ENCODE measurements around the gene NHLRC2.

GRCh38 chr10:113937756-113938155 lies 83.3 kb downstream of the NHLRC2 start:
- TF ChIP-seq CTCF (IDR thresholded peaks at IDR 0.05; ENCODE audit: low read length) (no peak), EZH2 (IDR thresholded peaks at IDR 0.05; ENCODE audit: borderline replicate concordance, low read length) (no peak)
